Stomach (tissue), 4 donors: ENCODE results near the gene COBL.

Experiments
- POLR2AphosphoS5 ChIP-seq, 3 donors: sonication (generic); formaldehyde crosslinking; IDR thresholded peaks; one replicate each; pipeline ENCODE4 v1.6.1; 2016; ENCODE audit warnings: antibody characterized with exemption in 3 of 3
- TF ChIP-seq, protein P1 (sequence below), 7 experiments: fragments of 450-650 bp in 4 of 7; fragments of 200-600 bp in 3 of 7; sonication (generic) in 3 of 7; IDR thresholded peaks; one replicate each; pipeline ENCODE4 v1.5.1; 2016 to 2019; ENCODE audit warnings: antibody characterized with exemption in 7 of 7, control low read depth in 2 of 7, mild to moderate bottlenecking in 1 of 7

GRCh38 chr7:51270965-51271364 lies 45.6 kb downstream of the COBL start:
- TF ChIP-seq, protein P1, sequence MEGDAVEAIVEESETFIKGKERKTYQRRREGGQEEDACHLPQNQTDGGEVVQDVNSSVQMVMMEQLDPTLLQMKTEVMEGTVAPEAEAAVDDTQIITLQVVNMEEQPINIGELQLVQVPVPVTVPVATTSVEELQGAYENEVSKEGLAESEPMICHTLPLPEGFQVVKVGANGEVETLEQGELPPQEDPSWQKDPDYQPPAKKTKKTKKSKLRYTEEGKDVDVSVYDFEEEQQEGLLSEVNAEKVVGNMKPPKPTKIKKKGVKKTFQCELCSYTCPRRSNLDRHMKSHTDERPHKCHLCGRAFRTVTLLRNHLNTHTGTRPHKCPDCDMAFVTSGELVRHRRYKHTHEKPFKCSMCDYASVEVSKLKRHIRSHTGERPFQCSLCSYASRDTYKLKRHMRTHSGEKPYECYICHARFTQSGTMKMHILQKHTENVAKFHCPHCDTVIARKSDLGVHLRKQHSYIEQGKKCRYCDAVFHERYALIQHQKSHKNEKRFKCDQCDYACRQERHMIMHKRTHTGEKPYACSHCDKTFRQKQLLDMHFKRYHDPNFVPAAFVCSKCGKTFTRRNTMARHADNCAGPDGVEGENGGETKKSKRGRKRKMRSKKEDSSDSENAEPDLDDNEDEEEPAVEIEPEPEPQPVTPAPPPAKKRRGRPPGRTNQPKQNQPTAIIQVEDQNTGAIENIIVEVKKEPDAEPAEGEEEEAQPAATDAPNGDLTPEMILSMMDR (IDR thresholded peaks at IDR 0.05) = no peak
- TF ChIP-seq POLR2AphosphoS5 (IDR thresholded peaks at IDR 0.05) = no peak
